H9 (cell line): Measurements from ENCODE around the gene KCNMA1. TPM values are rescaled to one million over a fixed set of nuclear protein-coding genes. Genes with fewer than 3 reads are reported as not detected.

Experiments
- DNase-seq: peaks from one replicate; pipeline ENCODE4 v3.0.0-alpha.2; 2017
- H2AFZ ChIP-seq: one replicate; pipeline ENCODE4 v1.6.1; 2013; ENCODE audit warnings: mild to moderate bottlenecking, low read length, control low read depth, moderate library complexity
- H2AK5ac ChIP-seq: 2 replicates; pipeline ENCODE4 v1.6.1; 2013; ENCODE audit warnings: low read length, control low read depth, mixed read lengths; ENCODE audit not compliant: insufficient read length
- H2BK120ac ChIP-seq: one replicate; pipeline ENCODE4 v1.6.1; 2013; ENCODE audit warnings: low read depth, mild to moderate bottlenecking, low read length, control low read depth, inconsistent platforms; ENCODE audit not compliant: poor library complexity, severe bottlenecking
- H2BK12ac ChIP-seq: 2 replicates; pipeline ENCODE4 v1.6.1; 2013; ENCODE audit warnings: low read length, control low read depth, mixed read lengths, low read depth; ENCODE audit not compliant: insufficient read length
- H2BK15ac ChIP-seq: 2 replicates; pipeline ENCODE4 v1.6.1; 2013; ENCODE audit warnings: low read depth, low read length, control low read depth
- H2BK20ac ChIP-seq: one replicate; pipeline ENCODE4 v1.6.1; 2013; ENCODE audit warnings: low read depth, mild to moderate bottlenecking, low read length, control low read depth, inconsistent platforms; ENCODE audit not compliant: poor library complexity, severe bottlenecking
- H2BK5ac ChIP-seq: 2 replicates; pipeline ENCODE4 v1.6.1; 2013; ENCODE audit warnings: low read length, control low read depth, mixed read lengths; ENCODE audit not compliant: insufficient read length
- H3K14ac ChIP-seq: 2 replicates; pipeline ENCODE4 v1.6.1; 2013; ENCODE audit warnings: low read length, control low read depth; ENCODE audit not compliant: insufficient read depth
- H3K18ac ChIP-seq: 2 replicates; pipeline ENCODE4 v1.6.1; 2013; ENCODE audit warnings: low read depth, mild to moderate bottlenecking, mixed read lengths, low read length, control low read depth; ENCODE audit not compliant: insufficient read length
- H3K23ac ChIP-seq: 2 replicates; pipeline ENCODE4 v1.6.1; 2013; ENCODE audit warnings: low read length, control low read depth, mixed read lengths, low read depth; ENCODE audit not compliant: insufficient read length
- H3K23me2 ChIP-seq: 2 replicates; pipeline ENCODE4 v1.6.1; 2013; ENCODE audit warnings: low read depth, mild to moderate bottlenecking, mixed read lengths, low read length, control low read depth; ENCODE audit not compliant: insufficient read length, poor library complexity, severe bottlenecking
- H3K27ac ChIP-seq: 2 replicates; pipeline ENCODE4 v1.5.1; 2013; ENCODE audit warnings: low read length, control low read depth, mixed read lengths, low read depth; ENCODE audit not compliant: insufficient read length
- H3K27me3 ChIP-seq: 2 replicates; pipeline ENCODE4 v1.6.1; 2013; ENCODE audit warnings: low read length, control low read depth, inconsistent platforms; ENCODE audit not compliant: insufficient read depth
- H3K4ac ChIP-seq: 2 replicates; pipeline ENCODE4 v1.6.1; 2013; ENCODE audit warnings: low read depth, mild to moderate bottlenecking, control low read depth, inconsistent platforms, low read length, moderate library complexity
- H3K4me1 ChIP-seq: 2 replicates; pipeline ENCODE4 v1.6.1; 2013; ENCODE audit warnings: low read length, control low read depth, inconsistent platforms; ENCODE audit not compliant: insufficient read depth
- H3K4me2 ChIP-seq: 2 replicates; pipeline ENCODE4 v1.6.1; 2013; ENCODE audit warnings: low read length, control low read depth, mixed read lengths; ENCODE audit not compliant: insufficient read length, insufficient read depth
- H3K56ac ChIP-seq: 2 replicates; pipeline ENCODE4 v1.6.1; 2013; ENCODE audit warnings: low read depth, mild to moderate bottlenecking, mixed read lengths, low read length, control low read depth; ENCODE audit not compliant: insufficient read length
- H3K79me1 ChIP-seq: 2 replicates; pipeline ENCODE4 v1.6.1; 2013; ENCODE audit warnings: low read depth, mild to moderate bottlenecking, moderate library complexity, low read length, control low read depth, inconsistent platforms; ENCODE audit not compliant: insufficient read depth, poor library complexity, severe bottlenecking
- H3K79me2 ChIP-seq: 2 replicates; pipeline ENCODE4 v1.6.1; 2013; ENCODE audit warnings: low read length, control low read depth, inconsistent platforms; ENCODE audit not compliant: insufficient read depth
- H3K9ac ChIP-seq: 2 replicates; pipeline ENCODE4 v1.6.1; 2013; ENCODE audit warnings: low read length, control low read depth, mixed read lengths; ENCODE audit not compliant: insufficient read length; ENCODE audit errors: extremely low read depth
- H3K9me3 ChIP-seq: one replicate; pipeline ENCODE4 v1.6.1; 2013; ENCODE audit warnings: low read depth, low read length, inconsistent platforms; ENCODE audit not compliant: control insufficient read depth
- H3T11ph ChIP-seq: one replicate; pipeline ENCODE4 v1.6.1; 2013; ENCODE audit warnings: mild to moderate bottlenecking, low read length, control low read depth, inconsistent platforms
- H4K20me1 ChIP-seq: one replicate; pipeline ENCODE4 v1.6.1; 2013; ENCODE audit not compliant: control insufficient read depth, insufficient read length, insufficient read depth
- H4K5ac ChIP-seq: 2 replicates; pipeline ENCODE4 v1.6.1; 2013; ENCODE audit warnings: low read depth, mild to moderate bottlenecking, mixed read lengths, low read length, control low read depth; ENCODE audit not compliant: insufficient read length
- H4K8ac ChIP-seq: replicated peaks from 2 replicates; pipeline ENCODE4 v1.6.1; 2013; ENCODE audit warnings: low read length, control low read depth, mixed read lengths, low read depth; ENCODE audit not compliant: insufficient read length
- H4K91ac ChIP-seq: 2 replicates; pipeline ENCODE4 v1.6.1; 2013; ENCODE audit warnings: low read depth, mild to moderate bottlenecking, moderate library complexity, mixed read lengths, low read length, control low read depth; ENCODE audit not compliant: insufficient read length
- H3K27ac Mint-ChIP-seq, 3 experiments: 2 replicates in 2 of 3; 3 replicates in 1 of 3; pipeline ENCODE4 v1.8.0; 2020 to 2021; ENCODE audit warnings: mixed read lengths in 3 of 3, mild to moderate bottlenecking in 1 of 3, moderate library complexity in 1 of 3
- H3K27me3 Mint-ChIP-seq: 2 replicates; pipeline ENCODE4 v1.8.0; 2021; ENCODE audit warnings: low read depth, mild to moderate bottlenecking, moderate library complexity, mixed read lengths
- H3K36me3 Mint-ChIP-seq, 3 experiments: 2 replicates in 2 of 3; 3 replicates in 1 of 3; pipeline ENCODE4 v1.8.0; 2020 to 2021; ENCODE audit warnings: low read depth in 3 of 3, mixed read lengths in 3 of 3; ENCODE audit not compliant: insufficient read depth in 1 of 3
- H3K4me1 Mint-ChIP-seq, 2 experiments: 2 replicates each; pipeline ENCODE4 v1.8.0; 2020; ENCODE audit warnings: mixed read lengths in 2 of 2
- H3K4me3 Mint-ChIP-seq, 2 experiments: 2 replicates in 1 of 2; 3 replicates in 1 of 2; pipeline ENCODE4 v1.8.0; 2020 to 2021; ENCODE audit warnings: mild to moderate bottlenecking in 2 of 2, mixed read lengths in 2 of 2, moderate library complexity in 1 of 2
- H3K9me3 Mint-ChIP-seq, 2 experiments: 2 replicates in 1 of 2; 3 replicates in 1 of 2; pipeline ENCODE4 v1.8.0; 2020; ENCODE audit warnings: mild to moderate bottlenecking in 2 of 2, mixed read lengths in 2 of 2, moderate library complexity in 1 of 2
- CTCF ChIP-seq: fragments of 200-600 bp; sonication (generic); conservative IDR thresholded peaks from 3 replicates; pipeline ENCODE4 v1.8.0; 2021; ENCODE audit warnings: antibody characterized with exemption, mild to moderate bottlenecking
- WGBS: extraction: QIAGEN DNeasy Blood & Tissue Kit; methylation state at CpG from one replicate; pipeline ENCODE4 v1.1.7; 2013; ENCODE audit warnings: missing lambda C conversion rate, low lambda C conversion rate, mixed read lengths; ENCODE audit not compliant: insufficient read length; ENCODE audit errors: extremely low coverage; 5-methylcytosine and 5-hydroxymethylcytosine counted together
- total RNA-seq: library from RNA; stranded (reverse); gene quantifications from 2 replicates; pipeline ENCODE4 v1.2.1, GENCODE V29; 2021

The KCNMA1 gene
- total RNA-seq, 1 experiment from 2014 or later, result 2.0 TPM

- no peaks in the 10 kb centered on the region for H3K27me3 ChIP-seq
- H3K27ac ChIP-seq, result no peak overlapping the region
- 100% methylated on average over 1 of the region's 7 CpGs for WGBS
- no peaks in the 10 kb centered on the region for H4K20me1 ChIP-seq
- H3K4me2 ChIP-seq, result no peak overlapping the region
- H4K91ac ChIP-seq, result no peak overlapping the region
- H3K9me3 ChIP-seq, result no peaks in the 10 kb centered on the region
- TF ChIP-seq CTCF, result no peak
- no peak overlapping the region for H4K8ac ChIP-seq
- H3K9ac ChIP-seq, result no peak overlapping the region
- Mint-ChIP-seq H3K27me3 (no peaks in the 10 kb centered on the region), H3K4me1 (peaks cover 4 to 5% of the 10 kb centered on the region in 2 experiments), H3K27ac (no peak overlapping the region), H3K36me3 (no peaks in the 10 kb centered on the region), H3K9me3 (no peaks in the 10 kb centered on the region), H3K4me3 (no peak overlapping the region)
- no peak overlapping the region for H2AK5ac ChIP-seq
- H3K14ac ChIP-seq, result no peak overlapping the region
- no peak overlapping the region for H2AFZ ChIP-seq
- H3K4ac ChIP-seq, result no peak overlapping the region
- H3K23me2 ChIP-seq, result no peaks in the 10 kb centered on the region
- H3K79me2 ChIP-seq, result no peaks in the 10 kb centered on the region
- H2BK12ac ChIP-seq, result no peak overlapping the region
- H2BK120ac ChIP-seq, result no peak overlapping the region
- no peak overlapping the region for H3K18ac ChIP-seq
- no peaks in the 10 kb centered on the region for H3K79me1 ChIP-seq
- no peak overlapping the region for H3K56ac ChIP-seq
- no peak overlapping the region for H2BK20ac ChIP-seq
- H4K5ac ChIP-seq, result no peak overlapping the region
- H2BK15ac ChIP-seq, result no peak overlapping the region
- no peak for DNase-seq
- H3K4me1 ChIP-seq, result no peaks in the 10 kb centered on the region
- no peak overlapping the region for H3T11ph ChIP-seq
- no peak overlapping the region for H2BK5ac ChIP-seq
- no peak overlapping the region for H3K23ac ChIP-seq
These were observed 82.6 kb downstream of the KCNMA1 start for GRCh38 chr10:77554996-77555397.
